Activated T-cell treated with anti-CD3 and anti-CD28 coated beads, Interleukin-2, amount 50 U/mL, for 24 hours (primary cell): ENCODE data around the gene ZNF236.
"Not testable (repeated sequence)": the region's sequence is repeated elsewhere in the genome, so short reads cannot be mapped to it uniquely, and the experiment has no call there.

Experiments
- DNase-seq: peaks from one replicate; pipeline ENCODE4 v3.0.0-alpha.2; 2020
- H3K27ac Mint-ChIP-seq: 2 replicates; pipeline ENCODE4 v1.8.0; 2020; ENCODE audit warnings: mild to moderate bottlenecking, mixed read lengths
- H3K27me3 Mint-ChIP-seq: 2 replicates; pipeline ENCODE4 v1.8.0; 2020; ENCODE audit warnings: mixed read lengths
- H3K36me3 Mint-ChIP-seq: 2 replicates; pipeline ENCODE4 v1.8.0; 2020; ENCODE audit warnings: low read depth, mixed read lengths
- H3K4me1 Mint-ChIP-seq: 2 replicates; pipeline ENCODE4 v1.8.0; 2020; ENCODE audit warnings: low read depth, mixed read lengths
- H3K4me3 Mint-ChIP-seq: 2 replicates; pipeline ENCODE4 v1.8.0; 2020; ENCODE audit warnings: mild to moderate bottlenecking, moderate library complexity, mixed read lengths
- H3K9me3 Mint-ChIP-seq: 2 replicates; pipeline ENCODE4 v1.8.0; 2020; ENCODE audit warnings: mixed read lengths

ZNF236 gene

DNA sequence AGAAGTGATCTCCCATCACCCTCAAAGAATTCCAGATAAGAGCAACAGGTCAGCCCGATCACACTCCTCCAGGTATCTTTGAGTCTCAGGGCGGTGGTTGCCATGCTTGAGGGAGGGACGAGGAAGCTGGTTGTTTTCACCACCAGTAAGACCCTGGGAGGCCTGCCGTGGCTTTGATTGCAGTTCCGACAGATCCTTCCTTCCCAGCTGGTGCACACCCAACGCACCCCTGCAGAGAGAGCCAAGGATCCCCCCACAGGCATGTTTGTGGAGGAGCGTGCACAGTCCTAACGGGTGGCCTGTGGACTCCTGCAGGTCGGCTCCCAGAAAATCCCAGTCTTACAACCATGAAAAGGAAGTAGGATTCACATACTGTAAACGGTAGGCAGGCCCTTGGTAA, 13.8 kb upstream of the ZNF236 start:
- H3K27me3 Mint-ChIP-seq: no peaks in the 10 kb centered on the region
- peaks cover 8% of the 10 kb centered on the region for H3K4me1 Mint-ChIP-seq
- H3K36me3 Mint-ChIP-seq: peaks cover 29% of the 10 kb centered on the region

DNA sequence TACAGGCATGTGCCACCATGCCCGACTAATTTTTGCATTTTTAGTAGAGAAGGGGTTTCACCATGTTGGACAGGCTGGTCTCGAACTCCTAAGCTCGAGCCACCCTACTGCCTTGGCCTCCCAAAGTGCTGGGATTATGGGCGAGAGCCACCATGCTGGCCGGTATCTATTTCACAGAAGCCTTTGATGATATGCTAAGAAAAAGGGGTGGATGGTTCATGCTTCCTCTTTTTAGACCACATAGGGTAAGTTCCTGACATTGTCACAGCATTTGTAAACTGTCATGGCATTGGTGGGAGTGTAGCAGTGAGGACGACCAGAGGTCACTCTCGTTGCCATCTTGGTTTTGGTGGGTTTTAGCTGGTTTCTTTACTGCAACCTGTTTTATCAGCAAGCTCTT, 10.8 kb upstream of the ZNF236 start:
- H3K4me1 Mint-ChIP-seq, DNase-seq, H3K4me3 Mint-ChIP-seq, H3K9me3 Mint-ChIP-seq, H3K27ac Mint-ChIP-seq, H3K27me3 Mint-ChIP-seq: not testable (repeated sequence)
- H3K36me3 Mint-ChIP-seq: peaks cover 50% of the 10 kb centered on the region

More for the DNA sequence above, 13.8 kb upstream of the ZNF236 start:
- no peak overlapping the region for H3K27ac Mint-ChIP-seq
- no peak overlapping the region for H3K4me3 Mint-ChIP-seq
- DNase-seq: no peak
- no peaks in the 10 kb centered on the region for H3K9me3 Mint-ChIP-seq

DNA sequence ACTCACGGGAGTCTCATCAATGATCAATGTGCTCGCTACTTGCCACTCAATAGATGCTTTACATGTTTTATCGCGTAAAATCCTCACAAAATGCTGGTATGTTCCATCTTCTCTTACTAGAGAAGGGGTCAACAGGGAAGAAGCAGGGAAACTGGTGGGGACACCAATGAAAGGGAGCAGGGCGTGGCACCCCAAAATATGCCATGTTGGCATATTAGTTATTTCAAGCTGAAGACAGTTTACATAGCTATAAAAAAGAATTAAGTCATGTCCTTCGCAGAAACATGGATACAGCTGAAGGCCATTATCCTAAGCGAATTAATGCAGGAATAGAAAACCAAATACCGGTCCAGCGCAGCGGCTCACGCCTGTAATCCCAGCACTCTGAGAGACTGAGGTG, 8.1 kb upstream of the ZNF236 start:
- no peak overlapping the region for H3K4me3 Mint-ChIP-seq
- DNase-seq: no peak
- H3K4me1 Mint-ChIP-seq: peaks cover 13% of the 10 kb centered on the region
- peaks cover 55% of the 10 kb centered on the region for H3K36me3 Mint-ChIP-seq
- no peaks in the 10 kb centered on the region for H3K9me3 Mint-ChIP-seq
- H3K27me3 Mint-ChIP-seq: no peaks in the 10 kb centered on the region
- H3K27ac Mint-ChIP-seq: no peak overlapping the region

DNA sequence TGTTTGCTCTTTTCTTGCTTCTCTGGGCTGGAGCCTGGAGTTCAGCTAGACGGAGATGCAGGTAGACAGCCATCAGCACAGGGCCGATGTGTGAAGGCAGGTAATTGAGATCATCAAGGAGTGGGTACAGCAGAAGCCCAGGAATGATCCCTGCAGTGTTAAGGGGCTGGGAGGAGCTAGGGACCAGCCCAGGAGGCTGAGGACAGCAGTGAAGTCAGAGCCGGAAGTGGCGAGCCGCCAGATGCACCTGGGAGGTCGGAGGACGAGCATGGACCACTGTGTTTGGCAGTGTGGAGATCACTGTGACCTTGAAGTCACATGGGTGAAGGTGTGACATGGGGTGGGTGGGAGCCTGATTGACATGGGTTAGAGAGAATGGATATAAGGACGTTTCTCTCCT, 6.2 kb upstream of the ZNF236 start:
- Mint-ChIP-seq H3K9me3 (no peaks in the 10 kb centered on the region), H3K27ac (peak overlapping the region; percentile 58), H3K4me1 (peaks cover 30% of the 10 kb centered on the region), H3K36me3 (peaks cover 64% of the 10 kb centered on the region), H3K4me3 (no peak overlapping the region), H3K27me3 (no peaks in the 10 kb centered on the region)
- DNase-seq: no peak

DNA sequence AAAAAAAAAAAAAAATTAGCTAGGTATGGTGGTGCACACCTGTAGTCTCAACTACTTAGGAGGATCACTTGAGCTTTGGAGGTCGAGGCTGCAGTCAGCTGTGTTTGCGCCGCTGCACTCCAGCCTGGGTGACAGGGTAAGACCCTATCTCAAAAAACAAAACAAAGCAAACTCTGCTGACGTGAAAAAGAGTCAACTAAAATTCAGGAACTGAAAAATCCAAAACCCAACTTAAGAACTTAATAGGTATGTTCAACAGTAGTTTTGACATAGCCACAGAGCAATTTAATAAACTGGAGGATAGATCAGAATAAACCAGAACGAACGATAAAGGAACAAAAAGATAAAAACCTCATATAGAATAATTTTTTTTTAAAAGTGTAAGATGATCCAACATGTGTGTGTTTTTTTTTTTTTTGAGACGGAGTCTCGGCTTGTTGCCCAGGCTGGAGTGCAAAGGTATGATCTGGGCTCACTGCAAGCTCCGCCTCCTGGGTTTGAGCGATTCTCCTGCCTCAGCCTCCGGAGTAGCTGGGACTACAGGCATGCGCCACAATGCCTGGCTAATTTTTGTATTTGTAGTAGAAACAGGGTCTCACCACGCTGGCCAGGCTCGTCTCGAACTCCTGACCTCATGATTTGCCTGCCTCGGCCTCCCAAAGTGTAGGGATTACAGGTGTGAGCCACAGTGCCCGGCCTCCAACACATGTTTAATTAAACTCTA, 4.3 kb upstream of the ZNF236 start:
- Mint-ChIP-seq H3K27ac (peak overlapping the region; percentile 22), H3K9me3 (no peaks in the 10 kb centered on the region), H3K4me3 (no peak overlapping the region), H3K27me3 (no peaks in the 10 kb centered on the region), H3K4me1 (peaks cover 30% of the 10 kb centered on the region), H3K36me3 (peaks cover 59% of the 10 kb centered on the region)
- DNase-seq: no peak

DNA sequence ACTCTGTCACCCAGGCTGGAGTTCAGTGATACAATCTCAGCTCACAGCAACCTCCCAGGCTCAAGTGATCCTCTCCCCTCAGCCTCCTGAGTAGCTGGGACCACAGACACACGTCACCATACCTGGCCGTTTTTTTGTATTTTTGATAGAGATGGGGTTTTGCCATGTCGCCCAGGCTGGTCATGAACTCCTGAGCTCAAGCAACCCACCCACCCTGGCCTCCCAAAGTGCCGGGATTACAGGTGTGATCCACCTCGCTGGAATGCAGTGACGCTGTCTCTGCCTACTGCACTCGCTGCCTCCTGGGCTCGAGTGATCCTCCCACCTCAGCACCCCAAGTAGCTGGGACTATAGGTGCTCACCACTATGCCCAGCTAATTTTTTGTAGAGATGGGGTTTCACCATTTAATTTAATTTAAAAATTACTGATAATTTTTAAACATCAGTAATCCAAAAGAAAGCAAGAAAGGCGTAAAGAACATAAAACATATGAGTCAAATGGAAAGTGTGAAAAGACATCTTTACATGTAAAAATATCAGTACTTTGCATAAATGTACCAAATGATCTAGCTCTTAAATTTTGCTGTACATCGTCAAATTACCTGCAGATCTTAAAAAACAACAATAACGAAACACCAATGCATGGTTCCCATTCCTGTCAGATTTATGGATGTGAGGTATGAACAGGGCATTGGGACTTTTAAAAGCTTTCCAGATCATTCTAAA, 2.8 kb upstream of the ZNF236 start:
- H3K27ac Mint-ChIP-seq: peak overlapping the region; percentile 12

DNA sequence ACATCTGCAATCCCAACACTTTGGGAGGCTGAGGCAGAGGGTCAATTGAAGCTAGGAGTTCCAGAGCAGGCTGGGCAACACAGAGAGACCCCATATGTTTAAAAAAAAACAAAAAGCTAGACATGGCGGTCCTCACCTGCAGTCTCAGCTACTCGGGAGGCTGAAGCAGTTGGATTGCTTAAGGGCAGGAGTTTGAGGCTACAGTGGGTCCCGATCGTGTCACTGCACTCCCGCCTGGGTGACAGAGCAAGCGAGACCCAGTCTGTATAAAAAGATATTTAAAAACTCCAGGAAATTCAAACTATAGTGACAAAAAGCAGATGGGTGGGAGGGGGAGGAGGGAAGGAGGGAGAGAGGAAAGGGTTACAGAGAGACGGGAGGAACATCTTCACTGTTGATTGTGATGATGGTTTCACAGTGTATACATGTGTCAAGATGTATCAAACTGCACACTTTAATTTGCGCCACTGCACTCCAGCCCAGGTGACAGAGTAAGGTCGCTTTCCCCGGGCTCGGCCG, 942 bp upstream of the ZNF236 start:
- Mint-ChIP-seq H3K9me3 (no peaks in the 10 kb centered on the region), H3K36me3 (peaks cover 38% of the 10 kb centered on the region), H3K27ac (peak overlapping the region; percentile 94), H3K4me1 (peaks cover 52% of the 10 kb centered on the region), H3K27me3 (no peaks in the 10 kb centered on the region), H3K4me3 (peak overlapping the region; percentile 92)
- DNase-seq: peak; percentile 48

More for the DNA sequence above, 2.8 kb upstream of the ZNF236 start:
- H3K4me1 Mint-ChIP-seq: peaks cover 43% of the 10 kb centered on the region
- no peaks in the 10 kb centered on the region for H3K27me3 Mint-ChIP-seq
- H3K36me3 Mint-ChIP-seq: peaks cover 51% of the 10 kb centered on the region
- no peak for DNase-seq
- no peaks in the 10 kb centered on the region for H3K9me3 Mint-ChIP-seq
- H3K4me3 Mint-ChIP-seq: peak overlapping the region; percentile 92

DNA sequence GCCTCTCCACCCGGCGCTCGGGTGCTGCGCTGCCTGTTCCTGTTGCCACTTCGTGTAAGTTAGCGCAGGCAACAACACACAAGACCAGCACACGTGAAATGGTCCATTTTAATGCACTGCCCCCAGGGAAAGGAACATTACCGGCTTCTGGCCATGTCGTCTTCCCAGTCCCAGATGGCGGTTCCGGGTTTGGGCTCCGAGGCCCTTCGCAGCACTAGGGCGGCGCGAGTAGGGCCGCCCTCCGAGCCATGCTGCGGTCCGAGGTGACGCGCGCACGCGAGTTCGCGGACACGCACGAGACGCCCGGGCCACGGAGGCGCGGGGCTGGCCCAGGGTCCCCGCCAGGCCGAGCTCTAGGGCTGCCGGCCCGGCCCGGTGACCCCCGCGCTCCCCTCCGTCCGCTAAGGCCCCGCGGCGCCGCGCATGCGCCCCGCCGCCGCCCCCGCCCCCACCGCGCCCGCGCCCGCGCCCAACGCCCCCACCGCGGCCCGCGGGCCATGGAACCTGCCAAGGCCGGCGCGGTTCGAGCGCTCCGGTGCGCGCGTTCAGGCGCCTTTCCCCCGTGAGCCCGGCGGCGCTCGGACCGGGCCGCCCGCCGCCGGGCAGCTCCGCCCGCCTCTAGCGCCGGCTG, 367 bp upstream of the ZNF236 start:
- Mint-ChIP-seq H3K9me3 (no peaks in the 10 kb centered on the region), H3K27me3 (no peaks in the 10 kb centered on the region), H3K4me1 (peaks cover 51% of the 10 kb centered on the region), H3K27ac (peak overlapping the region; percentile 94), H3K36me3 (peaks cover 34% of the 10 kb centered on the region), H3K4me3 (peak overlapping the region; percentile 92)
- DNase-seq: peak; percentile 84

DNA sequence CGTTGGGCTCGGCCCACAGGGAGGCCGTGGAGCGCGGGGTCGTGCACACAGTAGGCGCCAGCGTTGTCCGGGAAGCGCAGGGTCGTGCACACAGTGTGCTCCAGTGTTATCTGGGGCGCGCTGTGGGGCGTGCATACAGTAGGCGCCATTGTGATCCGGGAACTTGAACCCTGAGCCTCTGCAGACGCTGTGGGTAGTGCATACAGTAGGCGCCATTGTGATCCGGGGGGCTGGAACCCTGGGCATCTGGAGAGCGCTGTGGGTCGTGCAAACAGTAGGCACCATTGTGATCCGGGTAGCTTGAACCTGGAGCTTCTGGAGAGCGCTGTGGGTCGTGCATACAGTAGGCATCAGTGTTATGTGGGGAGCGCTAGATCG, 793 bp downstream of the ZNF236 start:
- Mint-ChIP-seq H3K36me3 (peaks cover 29% of the 10 kb centered on the region), H3K4me1 (peaks cover 59% of the 10 kb centered on the region), H3K27me3 (no peaks in the 10 kb centered on the region), H3K4me3 (peak overlapping the region; percentile 86), H3K9me3 (no peaks in the 10 kb centered on the region), H3K27ac (peak overlapping the region; percentile 87)
- DNase-seq: no peak

DNA sequence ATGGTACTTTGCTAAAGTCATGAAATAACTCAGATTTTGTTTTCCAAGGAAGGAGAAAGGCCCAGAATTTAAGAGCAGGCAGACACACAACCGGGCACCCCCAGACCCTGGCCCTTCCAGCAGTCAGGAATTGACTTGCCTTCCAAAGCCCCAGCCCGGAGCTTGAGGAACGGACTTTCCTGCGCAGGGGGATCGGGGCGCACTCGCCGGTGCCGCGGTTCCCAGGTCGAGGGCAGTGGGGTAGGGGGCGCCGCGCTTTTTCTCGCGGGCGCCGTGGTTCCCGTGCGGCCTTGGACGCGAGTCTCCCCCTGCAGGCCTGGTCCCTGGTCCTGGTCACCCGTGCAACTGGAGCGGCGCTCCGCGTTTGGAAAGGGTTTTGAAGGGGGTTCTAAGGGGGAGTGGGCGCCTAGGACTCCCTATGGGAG, 1.2 kb downstream of the ZNF236 start:
- Mint-ChIP-seq H3K4me1 (peaks cover 59% of the 10 kb centered on the region), H3K36me3 (peaks cover 26% of the 10 kb centered on the region), H3K27ac (peak overlapping the region; percentile 87), H3K4me3 (peak overlapping the region; percentile 86), H3K9me3 (no peaks in the 10 kb centered on the region), H3K27me3 (no peaks in the 10 kb centered on the region)
- no peak for DNase-seq

DNA sequence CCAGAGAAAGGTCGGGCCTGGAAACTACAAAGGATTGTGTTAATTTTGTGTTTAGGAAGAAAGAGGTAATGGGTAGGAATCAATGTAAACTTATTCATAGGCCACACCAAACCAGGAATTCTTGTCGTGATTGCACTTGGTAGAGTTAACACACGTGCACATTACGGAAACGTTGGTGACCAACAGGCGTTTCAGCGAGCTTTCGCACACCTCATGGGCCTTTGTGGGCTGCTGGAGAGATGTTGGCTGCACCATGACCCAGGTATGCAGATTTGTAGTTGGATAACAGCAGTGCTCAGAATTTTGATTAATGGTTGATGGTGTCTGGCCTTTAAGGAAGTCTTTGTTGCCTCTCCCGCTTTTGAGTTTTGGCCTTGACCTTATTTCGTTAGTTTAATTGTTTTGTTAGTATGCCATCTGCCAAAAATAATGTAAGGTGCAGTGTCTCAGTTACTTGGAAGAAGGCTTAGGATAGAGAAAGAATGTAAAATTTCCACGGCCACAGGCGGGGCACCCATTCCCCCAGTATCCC, 1.9 kb downstream of the ZNF236 start:
- Mint-ChIP-seq H3K4me1 (peaks cover 57% of the 10 kb centered on the region), H3K27me3 (no peaks in the 10 kb centered on the region), H3K9me3 (no peaks in the 10 kb centered on the region), H3K36me3 (peaks cover 30% of the 10 kb centered on the region), H3K4me3 (peak overlapping the region; percentile 86), H3K27ac (peak overlapping the region; percentile 34)
- no peak for DNase-seq

DNA sequence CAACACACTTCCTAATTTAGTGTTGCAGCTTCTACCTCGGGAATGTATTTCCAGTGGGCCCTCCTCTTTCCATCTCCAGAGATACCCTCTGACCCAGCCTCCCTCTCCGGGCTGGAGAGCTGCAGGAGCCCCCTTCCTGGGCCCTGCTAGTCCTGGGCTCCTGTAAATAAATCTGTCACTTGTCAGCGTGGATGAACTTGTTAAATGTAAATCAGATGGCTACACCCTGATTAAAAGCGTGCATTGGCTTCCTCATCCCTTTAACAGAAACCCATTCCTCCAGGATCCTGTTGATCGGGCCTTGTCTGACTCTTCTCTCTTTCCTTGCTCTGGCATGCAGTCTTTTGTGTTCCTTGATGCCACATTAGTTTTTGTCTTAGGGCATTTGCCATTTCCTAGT, 2.4 kb downstream of the ZNF236 start:
- Mint-ChIP-seq H3K27me3 (no peaks in the 10 kb centered on the region), H3K27ac (peak overlapping the region; percentile 50), H3K9me3 (no peaks in the 10 kb centered on the region), H3K36me3 (peaks cover 32% of the 10 kb centered on the region), H3K4me3 (peak overlapping the region; percentile 86), H3K4me1 (peaks cover 52% of the 10 kb centered on the region)
- DNase-seq: no peak

DNA sequence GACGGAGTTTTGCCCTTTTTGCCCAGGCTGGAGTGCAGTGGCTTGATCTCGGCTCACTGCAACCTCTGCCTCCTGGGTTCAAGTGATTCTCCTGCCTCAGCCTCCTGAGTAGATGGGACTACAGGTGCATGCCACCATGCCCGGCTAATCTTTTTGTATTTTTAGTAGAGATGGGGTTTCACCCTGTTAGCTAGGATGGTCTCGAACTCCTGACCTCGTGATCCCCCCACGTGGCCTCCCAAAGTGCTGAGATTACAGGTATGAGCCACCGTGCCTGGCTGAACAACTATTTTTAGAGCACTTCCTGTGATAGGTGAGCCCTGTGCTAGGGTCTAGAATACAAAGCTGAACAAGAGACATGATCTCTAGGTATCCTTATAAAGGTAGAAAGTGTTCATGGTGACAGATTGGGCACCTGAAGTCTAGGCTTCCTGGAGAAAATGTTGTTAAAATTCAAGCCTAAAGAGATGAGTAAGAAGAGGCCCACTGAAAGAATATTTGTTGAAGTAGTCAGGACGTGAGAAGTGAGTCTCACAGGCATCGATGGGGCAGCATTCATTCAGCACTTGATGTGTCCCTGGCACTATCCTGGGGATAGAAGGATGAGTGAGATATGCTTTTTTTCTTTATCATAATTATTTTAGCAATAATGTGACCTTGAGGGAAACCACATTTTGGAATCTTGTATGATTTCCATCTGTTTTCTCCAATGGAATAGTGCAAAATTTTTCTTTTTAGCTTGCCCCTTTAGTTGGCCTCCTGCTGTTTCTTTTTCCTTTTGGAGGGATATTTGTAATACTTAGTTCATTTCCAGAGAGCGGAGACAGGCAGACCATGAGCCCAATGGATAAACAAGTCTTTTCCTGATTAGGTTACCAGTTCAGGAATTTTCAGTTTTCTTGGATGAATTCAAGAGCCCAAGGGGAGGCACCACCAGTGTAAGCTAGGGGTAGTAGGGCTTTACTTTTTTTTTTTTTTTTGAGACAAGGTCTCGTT, 5.1 kb downstream of the ZNF236 start:
- Mint-ChIP-seq H3K27ac (peak overlapping the region; percentile 78), H3K9me3 (no peaks in the 10 kb centered on the region), H3K27me3 (no peaks in the 10 kb centered on the region), H3K4me1 (peaks cover 50% of the 10 kb centered on the region), H3K4me3 (no peak overlapping the region), H3K36me3 (peaks cover 20% of the 10 kb centered on the region)
- no peak for DNase-seq

DNA sequence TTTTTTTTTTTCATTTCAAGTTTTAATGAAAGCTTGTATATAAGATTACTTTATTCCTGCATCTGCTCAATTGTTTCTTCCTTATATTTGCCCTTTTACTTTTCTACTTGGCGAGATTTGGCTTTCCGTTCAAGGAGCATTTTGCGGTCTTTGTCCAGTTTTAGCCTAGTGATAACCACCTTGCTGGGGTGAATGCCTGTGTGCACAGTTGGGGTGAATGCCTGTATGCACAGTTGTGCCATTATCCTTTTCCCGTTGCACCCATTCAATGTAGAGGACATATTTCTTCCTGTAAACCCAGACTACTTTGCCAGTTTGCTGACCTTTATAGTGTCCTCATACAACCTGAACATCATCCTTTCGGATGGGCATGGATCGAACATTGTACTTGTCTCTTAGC, 12.0 kb downstream of the ZNF236 start:
- Mint-ChIP-seq H3K4me3 (no peak overlapping the region), H3K27me3 (no peaks in the 10 kb centered on the region), H3K9me3 (no peaks in the 10 kb centered on the region), H3K4me1 (peaks cover 47% of the 10 kb centered on the region), H3K27ac (no peak overlapping the region), H3K36me3 (peaks cover 11% of the 10 kb centered on the region)
- no peak for DNase-seq
